Left lobe of liver (tissue), 2 donors: ENCODE measurements around the gene SEMA5A. TPM values are rescaled to one million over a fixed set of nuclear protein-coding genes. Genes with fewer than 3 reads are reported as not detected.
A peak's percentile ranks its signal among the peaks of the same experiment; 100 is the strongest.

Experiments used
- ATAC-seq: fragments of 200-7000 bp; cut with Tn5 transposase; one replicate; pipeline ENCODE4 v1.9.1; 2020; ENCODE audit warnings: mild to moderate bottlenecking, moderate library complexity
- DNase-seq: peaks from one replicate; pipeline ENCODE4 v3.0.0-alpha.2; 2020; ENCODE audit warnings: low spot score
- total RNA-seq: library from RNA; stranded (reverse); gene quantifications from one replicate; pipeline ENCODE4 v1.2.1, GENCODE V29; 2021
- donor health status: DM: no; HTN: no; CAD: no; lungs with moderate emphysema.
- donor health status: DM: no; HTN: yes; CAD: no.

SEMA5A gene
- 5.7 TPM for total RNA-seq

- peak; percentile 82 for DNase-seq
- ATAC-seq, result peak; percentile 85
Observed at GRCh38 chr5:9545992-9546851, at the start of gene SEMA5A. Gene SEMA5A (minus strand): TSS chr5:9546075. CDS start chr5:9379946, 166,129 bp downstream.

- DNase-seq (no peak), ATAC-seq (no peak)
Observed at GRCh38 chr5:9594913-9595312, 49.0 kb upstream of the SEMA5A start.

GRCh38 chr5:9589049-9589835 lies 43.4 kb upstream of the SEMA5A start:
- ATAC-seq (no peak), DNase-seq (no peak)

- no peak for DNase-seq
- no peak for ATAC-seq
Observed at GRCh38 chr5:9588254-9588653, 42.4 kb upstream of the SEMA5A start.

- ATAC-seq (no peak), DNase-seq (no peak)
Observed at GRCh38 chr5:9587135-9587534, 41.3 kb upstream of the SEMA5A start.

- no peak for ATAC-seq
- no peak for DNase-seq
Observed at GRCh38 chr5:9582406-9582805, 36.5 kb upstream of the SEMA5A start.

GRCh38 chr5:9573796-9574195 lies 27.9 kb upstream of the SEMA5A start:
- ATAC-seq, result no peak
- no peak for DNase-seq

- DNase-seq (no peak), ATAC-seq (no peak)
Observed at GRCh38 chr5:9572246-9572645, 26.4 kb upstream of the SEMA5A start.

- no peak for ATAC-seq
- DNase-seq, result no peak
Observed at GRCh38 chr5:9570876-9571275, 25.0 kb upstream of the SEMA5A start.

- DNase-seq, result no peak
- no peak for ATAC-seq
Observed at GRCh38 chr5:9567039-9567438, 21.2 kb upstream of the SEMA5A start.

GRCh38 chr5:9564752-9565151 lies 18.9 kb upstream of the SEMA5A start:
- ATAC-seq (no peak), DNase-seq (no peak)

- ATAC-seq (no peak), DNase-seq (no peak)
Observed at GRCh38 chr5:9562141-9562540, 16.3 kb upstream of the SEMA5A start.

GRCh38 chr5:9559965-9560364 lies 14.1 kb upstream of the SEMA5A start:
- ATAC-seq, result no peak
- DNase-seq, result no peak

GRCh38 chr5:9558319-9558965 lies 12.6 kb upstream of the SEMA5A start:
- ATAC-seq (peak; percentile 97), DNase-seq (peak; percentile 63)

- ATAC-seq (no peak), DNase-seq (no peak)
Observed at GRCh38 chr5:9557696-9558095, 11.8 kb upstream of the SEMA5A start.

- no peak for ATAC-seq
- DNase-seq, result no peak
Observed at GRCh38 chr5:9555961-9556360, 10.1 kb upstream of the SEMA5A start.

GRCh38 chr5:9554122-9554521 lies 8.2 kb upstream of the SEMA5A start:
- ATAC-seq, result no peak

GRCh38 chr5:9553561-9553960 lies 7.7 kb upstream of the SEMA5A start:
- ATAC-seq (no peak), DNase-seq (no peak)

More at GRCh38 chr5:9554122-9554521, 8.2 kb upstream of the SEMA5A start:
- no peak for DNase-seq

GRCh38 chr5:9551567-9552537 lies 6.0 kb upstream of the SEMA5A start:
- ATAC-seq, result no peak
- no peak for DNase-seq

GRCh38 chr5:9549941-9550340 lies 4.1 kb upstream of the SEMA5A start:
- no peak for ATAC-seq

More at GRCh38 chr5:9549941-9550340, 4.1 kb upstream of the SEMA5A start:
- no peak for DNase-seq
